HepG2 (cell line): Measurements from ENCODE around the gene NIT2. TPM values are rescaled to one million over a fixed set of nuclear protein-coding genes. Genes with fewer than 3 reads are reported as not detected.

Experiments used
- ATAC-seq: fragments of 200-7000 bp; cut with Tn5 transposase; 3 replicates; pipeline ENCODE4 v1.9.1; 2020; ENCODE audit warnings: mild to moderate bottlenecking, moderate library complexity
- BruUV-seq: library from RNA; stranded (reverse); fragments of 400-500 nt; replicated peaks from 2 replicates; lab custom pipeline; 2021; lab: Mats Ljungman, UMichigan
- CTCF ChIA-PET: fragments of 300-600 bp; formaldehyde crosslinking; extraction: SDS; loops from one replicate; lab custom pipeline; 2021; ENCODE audit warnings: low total read pairs, inconsistent platforms, low intra/inter-chr PET ratio; lab: Yijun Ruan, JAX
- POLR2A ChIA-PET: fragments of 350-600 bp; sonication (Branson Sonifier 250); formaldehyde crosslinking; loops from one replicate; lab custom pipeline; 2020; ENCODE audit warnings: antibody characterized with exemption, inconsistent platforms; lab: Yijun Ruan, JAX
- DNase-seq: peaks from one replicate; pipeline ENCODE4 v3.0.0-alpha.2; 2015; ENCODE audit warnings: low spot score
- FAIRE-seq: peaks from 3 replicates; lab custom pipeline; 2011; peaks lifted over from hg19 to GRCh38; lab: Jason Lieb, UNC
- H2AFZ ChIP-seq: one replicate; pipeline ENCODE4 v1.6.1; 2011; ENCODE audit warnings: low read length, inconsistent platforms
- H3K27ac ChIP-seq: fragments of 300-600 bp; 3 replicates; pipeline ENCODE4 v1.8.0; 2011; ENCODE audit warnings: mixed run types, mild to moderate bottlenecking, mixed read lengths, low read length, inconsistent platforms; ENCODE audit not compliant: insufficient read depth; ENCODE audit errors: extremely low read length
- H3K27me3 ChIP-seq, 2 experiments: fragments of 200-600 bp in 1 of 2; 2 replicates in 1 of 2; 3 replicates in 1 of 2; pipeline versions ENCODE4 v1.6.0 to v1.8.0; 2011; ENCODE audit warnings: low read length in 2 of 2, mild to moderate bottlenecking in 2 of 2, moderate library complexity in 2 of 2, inconsistent platforms in 1 of 2; ENCODE audit not compliant: insufficient read depth in 2 of 2, control insufficient read depth in 1 of 2
- H3K36me3 ChIP-seq, 2 experiments: fragments of 200-600 bp in 1 of 2; replicated peaks in 1 of 2; 2 replicates in 1 of 2; 3 replicates in 1 of 2; pipeline versions ENCODE4 v1.5.1 to v1.8.0; 2011; ENCODE audit warnings: low read length in 2 of 2, inconsistent platforms in 1 of 2; ENCODE audit not compliant: insufficient read depth in 2 of 2, control insufficient read depth in 1 of 2
- H3K4me1 ChIP-seq: 2 replicates; pipeline ENCODE4 v1.5.1; 2012; ENCODE audit warnings: low read length, inconsistent platforms; ENCODE audit not compliant: insufficient read depth
- H3K4me2 ChIP-seq: 2 replicates; pipeline ENCODE4 v1.6.0; 2011; ENCODE audit warnings: low read depth, low read length, inconsistent platforms
- H3K4me3 ChIP-seq, 3 experiments: fragments of 200-600 bp in 1 of 3; sonication (generic), shearing (Covaris generic) in 1 of 3; replicated peaks in 1 of 3; 2 replicates each; pipeline ENCODE4 v1.5.1; 2011 to 2016; ENCODE audit warnings: low read length in 3 of 3, inconsistent platforms in 2 of 3, low read depth in 2 of 3, mild to moderate bottlenecking in 2 of 3, control low read depth in 1 of 3, mixed read lengths in 1 of 3; ENCODE audit not compliant: insufficient read depth in 1 of 3
- H3K79me2 ChIP-seq: one replicate; pipeline ENCODE4 v1.6.1; 2011; ENCODE audit warnings: low read length, inconsistent platforms; ENCODE audit not compliant: insufficient read depth
- H3K9ac ChIP-seq: 2 replicates; pipeline ENCODE4 v1.6.0; 2011; ENCODE audit warnings: mild to moderate bottlenecking, low read depth, low read length, inconsistent platforms; ENCODE audit not compliant: insufficient read depth
- H3K9me3 ChIP-seq: 2 replicates; pipeline ENCODE4 v1.5.1; 2012; ENCODE audit warnings: mild to moderate bottlenecking, low read length
- H4K20me1 ChIP-seq: 2 replicates; pipeline ENCODE4 v1.6.0; 2011; ENCODE audit warnings: inconsistent platforms, mild to moderate bottlenecking, low read length, moderate library complexity; ENCODE audit not compliant: insufficient read depth
- CREM ChIP-seq, 2 experiments: sonication (generic) in 1 of 2; formaldehyde crosslinking in 1 of 2; IDR thresholded peaks; 2 replicates each; pipeline versions ENCODE4 v1.4.0 to v1.6.1; 2016 to 2020; ENCODE audit warnings: antibody characterized with exemption in 1 of 2, mild to moderate bottlenecking in 1 of 2, missing genetic modification reagents in 1 of 2
- ERF ChIP-seq: IDR thresholded peaks from 2 replicates; pipeline ENCODE4 v1.6.1; 2018; ENCODE audit warnings: missing biosample characterization, missing genetic modification reagents
- HBP1 ChIP-seq: IDR thresholded peaks from 2 replicates; pipeline ENCODE4 v1.6.1; 2016; ENCODE audit warnings: low read depth, control low read depth
- HDAC2 ChIP-seq: sonication (generic); formaldehyde crosslinking; IDR thresholded peaks from 2 replicates; pipeline ENCODE4 v1.4.0; 2020; ENCODE audit warnings: missing genetic modification reagents
- ISL2 ChIP-seq: sonication (generic); formaldehyde crosslinking; IDR thresholded peaks from 2 replicates; pipeline ENCODE4 v1.5.0; 2020; ENCODE audit warnings: missing genetic modification reagents
- KAT8 ChIP-seq: IDR thresholded peaks from 2 replicates; pipeline ENCODE4 v1.6.1; 2016; ENCODE audit warnings: missing genetic modification reagents, missing compliant biosample characterization
- NFE2L2 ChIP-seq: fragments of 150-350 bp; IDR thresholded peaks from 2 replicates; pipeline ENCODE4 v1.6.1; 2014; ENCODE audit warnings: low read length
- TAF1 ChIP-seq: sonication (generic); formaldehyde crosslinking; IDR thresholded peaks from 2 replicates; pipeline ENCODE4 v1.4.0; 2020; ENCODE audit warnings: missing genetic modification reagents
- TBP ChIP-seq: sonication (generic); formaldehyde crosslinking; IDR thresholded peaks from 2 replicates; pipeline ENCODE4 v1.5.0; 2020; ENCODE audit warnings: missing genetic modification reagents
- ZGPAT ChIP-seq: IDR thresholded peaks from 2 replicates; pipeline ENCODE4 v1.6.1; 2016; ENCODE audit warnings: mild to moderate bottlenecking
- ZNF510 ChIP-seq: sonication (generic); formaldehyde crosslinking; IDR thresholded peaks from 2 replicates; pipeline ENCODE4 v1.4.0; 2020; ENCODE audit warnings: low read depth, mild to moderate bottlenecking, missing genetic modification reagents
- ZNF567 ChIP-seq: sonication (generic); formaldehyde crosslinking; IDR thresholded peaks from 2 replicates; pipeline ENCODE4 v1.8.1; 2023; ENCODE audit warnings: mild to moderate bottlenecking, missing genetic modification reagents, borderline replicate concordance
- ZNF747 ChIP-seq: sonication (generic); formaldehyde crosslinking; IDR thresholded peaks from 2 replicates; pipeline ENCODE4 v1.8.1; 2023; ENCODE audit warnings: missing genetic modification reagents, mild to moderate bottlenecking, borderline replicate concordance
- ZNF75D ChIP-seq: sonication (generic); formaldehyde crosslinking; IDR thresholded peaks from 2 replicates; pipeline ENCODE4 v1.8.1; 2023; ENCODE audit warnings: missing genetic modification reagents, mild to moderate bottlenecking, borderline replicate concordance
- ZNF781 ChIP-seq: sonication (generic); formaldehyde crosslinking; IDR thresholded peaks from 2 replicates; pipeline ENCODE4 v1.5.1; 2020; ENCODE audit warnings: borderline replicate concordance, mild to moderate bottlenecking, missing genetic modification reagents; ENCODE audit errors: not compliant biosample characterization
- ZZZ3 ChIP-seq: sonication (generic); formaldehyde crosslinking; IDR thresholded peaks from 2 replicates; pipeline ENCODE4 v1.4.0; 2020; ENCODE audit warnings: missing genetic modification reagents, mild to moderate bottlenecking, borderline replicate concordance
- in situ Hi-C: cut with HindIII; loops from 2 replicates; pipeline ENCODE4 v1.10.0; 2017; ENCODE audit warnings: low pct_unique_long_range_greater_than_20kb; ENCODE audit not compliant: extremely low pct_ligation_motif_present
- intact Hi-C: fragments of 100-400 bp; cut with micrococcal nuclease; formaldehyde crosslinking; loops from one replicate; pipeline ENCODE4 v1.10.0; 2022; ENCODE audit not compliant: unreplicated experiment
- polyA plus RNA-seq, 8 experiments: library from polyadenylated mRNA; depleted of rRNA in 3 of 8; stranded (reverse) in 7 of 8; unstranded in 1 of 8; fragments of >200 nt; fragmentation: Illumina TruSeq in 4 of 8; extraction: Trizol in 4 of 8; gene quantifications; 2 replicates each; pipeline versions ENCODE4 v1.2.1 to v1.2.3, GENCODE V29; 2011 to 2016; ENCODE audit warnings: low read depth in 4 of 8, missing spikeins in 1 of 8, mixed read lengths in 1 of 8; ENCODE audit not compliant: insufficient read depth in 1 of 8
- total RNA-seq, 5 experiments: library from RNA; depleted of rRNA; stranded (reverse); fragments of >200 nt; fragmentation: Illumina TruSeq; extraction: Trizol; gene quantifications; 2 replicates each; pipeline ENCODE4 v1.2.3, GENCODE V29; 2016; ENCODE audit warnings: low read depth in 1 of 5
- TF ChIP-seq, protein P1 (sequence below): sonication (generic); formaldehyde crosslinking; conservative IDR thresholded peaks from 2 replicates; pipeline ENCODE4 v1.8.0; 2022; ENCODE audit warnings: low read depth, missing genetic modification reagents
- TF ChIP-seq, protein P2 (sequence below), 2 experiments: sonication (generic) in 1 of 2; formaldehyde crosslinking in 1 of 2; IDR thresholded peaks; 2 replicates each; pipeline versions ENCODE4 v1.4.0 to v1.6.1; 2018 to 2020; ENCODE audit warnings: missing genetic modification reagents in 2 of 2, borderline replicate concordance in 1 of 2, low read depth in 1 of 2, mild to moderate bottlenecking in 1 of 2, missing biosample characterization in 1 of 2

The NIT2 gene
- total and polyA plus RNA-seq, 2 of the 13 experiments (the other 11 are each of a cell fraction or from before 2014, with no cell fraction given): 43.4 to 49.1 TPM

DNA sequence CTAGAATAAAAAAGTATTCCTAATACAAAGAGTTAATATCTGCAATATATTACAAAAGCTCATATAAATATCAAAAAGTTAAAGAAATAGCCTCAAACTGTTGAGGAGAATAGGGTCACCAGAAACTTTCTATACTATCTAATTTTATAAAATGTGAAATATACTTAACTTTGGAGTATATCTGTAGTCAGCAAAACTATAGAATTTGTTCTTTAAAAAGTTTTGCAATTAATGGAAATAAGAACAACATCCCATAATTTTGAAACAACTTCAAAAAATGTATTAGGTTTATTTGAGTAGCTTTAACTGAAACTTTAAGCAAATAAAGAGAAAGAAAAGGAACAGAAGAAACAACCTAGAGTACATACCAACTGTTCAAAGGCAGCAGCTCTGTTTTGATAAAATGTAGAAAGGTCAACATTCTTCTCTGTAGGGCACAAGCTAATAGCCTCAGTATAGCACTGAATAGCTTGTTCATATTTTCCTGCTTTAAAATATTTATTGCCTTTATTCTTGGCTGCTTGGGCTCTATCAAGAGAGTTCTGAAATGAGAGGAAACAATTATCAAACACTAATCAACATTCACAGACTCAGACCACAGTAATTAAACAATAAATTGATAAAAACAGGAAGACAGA, 52.0 kb downstream of the NIT2 start:
- intact Hi-C loops: no loop called here
- Histone ChIP-seq H4K20me1 (no peaks in the 10 kb centered on the region; the same call in 1 of the 2 replicates), H3K4me3 (peak overlapping the region in 1 of 3 experiments; percentile 23; a peak in 3 of 6 replicates), H3K27ac (peak overlapping the region; percentile 68), H3K9me3 (peaks cover 17% of the 10 kb centered on the region), H3K9ac (no peak overlapping the region), H3K27me3 (no peaks in the 10 kb centered on the region), H3K79me2 (peaks cover 61% of the 10 kb centered on the region), H3K4me2 (peak overlapping the region; percentile 31), H2AFZ (no peak overlapping the region), H3K4me1 (peaks cover 37% of the 10 kb centered on the region), H3K36me3 (peaks cover 12 to 50% of the 10 kb centered on the region in 2 experiments)
- no TSS peak for BruUV-seq
- FAIRE-seq (no peak), DNase-seq (peak; percentile 73), ATAC-seq (peak; percentile 99)
- in situ Hi-C loops: no loop called here
- POLR2A ChIA-PET: interaction anchor here (0.9 to 3.1 kb wide), 5 partner anchors 9 to 126 kb away, joined by 3 to 39 read pairs (median 6); partner anchors contain the start of genes LNP1, TBC1D23 and TOMM70
- CTCF ChIA-PET: no interaction called here
- TF ChIP-seq KAT8 (CRISPR knock-in tag): no peak
- no peak for TF ChIP-seq ZNF781
- peak; percentile 62; the same call in 1 of the 2 replicates for TF ChIP-seq CREM (IDR thresholded peaks at IDR 0.05)
- TF ChIP-seq CREM (CRISPR knock-in tag; IDR thresholded peaks at IDR 0.05): no peak
- no peak for TF ChIP-seq ZNF510
- no peak for TF ChIP-seq ZZZ3 (CRISPR knock-in tag)
- peak; percentile 68; the same call in 1 of the 2 replicates for TF ChIP-seq ZGPAT (CRISPR knock-in tag)
- no peak for TF ChIP-seq TBP
- no peak for TF ChIP-seq HBP1 (CRISPR knock-in tag)
- no peak for TF ChIP-seq ERF (CRISPR knock-in tag)
- no peak for TF ChIP-seq ZNF747 (CRISPR knock-in tag)
- peak; percentile 33; the same call in 1 of the 2 replicates for TF ChIP-seq HDAC2
- TF ChIP-seq NFE2L2: no peak
- peak; percentile 93 for TF ChIP-seq ISL2 (CRISPR knock-in tag)
- no peak for TF ChIP-seq TAF1 (CRISPR knock-in tag)
- TF ChIP-seq, protein P1, sequence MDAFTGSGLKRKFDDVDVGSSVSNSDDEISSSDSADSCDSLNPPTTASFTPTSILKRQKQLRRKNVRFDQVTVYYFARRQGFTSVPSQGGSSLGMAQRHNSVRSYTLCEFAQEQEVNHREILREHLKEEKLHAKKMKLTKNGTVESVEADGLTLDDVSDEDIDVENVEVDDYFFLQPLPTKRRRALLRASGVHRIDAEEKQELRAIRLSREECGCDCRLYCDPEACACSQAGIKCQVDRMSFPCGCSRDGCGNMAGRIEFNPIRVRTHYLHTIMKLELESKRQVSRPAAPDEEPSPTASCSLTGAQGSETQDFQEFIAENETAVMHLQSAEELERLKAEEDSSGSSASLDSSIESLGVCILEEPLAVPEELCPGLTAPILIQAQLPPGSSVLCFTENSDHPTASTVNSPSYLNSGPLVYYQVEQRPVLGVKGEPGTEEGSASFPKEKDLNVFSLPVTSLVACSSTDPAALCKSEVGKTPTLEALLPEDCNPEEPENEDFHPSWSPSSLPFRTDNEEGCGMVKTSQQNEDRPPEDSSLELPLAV (CRISPR knock-in tag): no peak
- TF ChIP-seq, protein P2, sequence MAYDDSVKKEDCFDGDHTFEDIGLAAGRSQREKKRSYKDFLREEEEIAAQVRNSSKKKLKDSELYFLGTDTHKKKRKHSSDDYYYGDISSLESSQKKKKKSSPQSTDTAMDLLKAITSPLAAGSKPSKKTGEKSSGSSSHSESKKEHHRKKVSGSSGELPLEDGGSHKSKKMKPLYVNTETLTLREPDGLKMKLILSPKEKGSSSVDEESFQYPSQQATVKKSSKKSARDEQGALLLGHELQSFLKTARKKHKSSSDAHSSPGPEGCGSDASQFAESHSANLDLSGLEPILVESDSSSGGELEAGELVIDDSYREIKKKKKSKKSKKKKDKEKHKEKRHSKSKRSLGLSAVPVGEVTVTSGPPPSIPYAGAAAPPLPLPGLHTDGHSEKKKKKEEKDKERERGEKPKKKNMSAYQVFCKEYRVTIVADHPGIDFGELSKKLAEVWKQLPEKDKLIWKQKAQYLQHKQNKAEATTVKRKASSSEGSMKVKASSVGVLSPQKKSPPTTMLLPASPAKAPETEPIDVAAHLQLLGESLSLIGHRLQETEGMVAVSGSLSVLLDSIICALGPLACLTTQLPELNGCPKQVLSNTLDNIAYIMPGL (CRISPR knock-in tag; IDR thresholded peaks at IDR 0.05; ENCODE audit: borderline replicate concordance in 1 of 2, low read depth in 1 of 2): no peak
- TF ChIP-seq ZNF75D: no peak
- no peak for TF ChIP-seq ZNF567
